Caco-2 (cell line): ENCODE results near the gene DCLRE1C. TPM values are rescaled to one million over a fixed set of nuclear protein-coding genes. Genes with fewer than 3 reads are reported as not detected.
"Not testable (repeated sequence)": the region's sequence is repeated elsewhere in the genome, so short reads cannot be mapped to it uniquely, and the experiment has no call there.

Experiments used
- BruUV-seq: library from RNA; stranded (reverse); fragments of 400-500 nt; replicated peaks from 2 replicates; lab custom pipeline; 2021; lab: Mats Ljungman, UMichigan
- CTCF ChIA-PET: fragments of 300-600 bp; sonication (Branson Sonifier 250); formaldehyde crosslinking; loops from one replicate; lab custom pipeline; 2022; ENCODE audit warnings: antibody characterized with exemption; lab: Charles Lee
- POLR2A ChIA-PET: fragments of 300-600 bp; sonication (Branson Sonifier 250); formaldehyde crosslinking; loops from one replicate; lab custom pipeline; 2022; ENCODE audit warnings: antibody characterized with exemption; lab: Charles Lee
- DNase-seq, 2 experiments: peaks; one replicate each; pipeline versions ENCODE4 v3.0.0 to v3.0.0-alpha.2; 2020 to 2022
- H3K27me3 ChIP-seq: replicated peaks from 2 replicates; pipeline ENCODE4 v1.6.0; 2011; ENCODE audit warnings: low read length; ENCODE audit not compliant: control insufficient read depth, insufficient read depth
- H3K36me3 ChIP-seq: 2 replicates; pipeline ENCODE4 v1.5.1; 2011; ENCODE audit warnings: low read length; ENCODE audit not compliant: control insufficient read depth, insufficient read depth
- H3K4me1 ChIP-seq: fragments of 250-450 bp; sonication (Bioruptor Pico); 2 replicates; pipeline ENCODE4 v1.5.1; 2020; ENCODE audit warnings: mild to moderate bottlenecking
- H3K4me3 ChIP-seq: 2 replicates; pipeline ENCODE4 v1.5.1; 2011; ENCODE audit warnings: low read depth, mild to moderate bottlenecking, control low read depth, low read length
- H3K9me3 ChIP-seq: fragments of 250-450 bp; sonication (Bioruptor Pico); 2 replicates; pipeline ENCODE4 v1.5.1; 2020; ENCODE audit warnings: mild to moderate bottlenecking, moderate library complexity
- H3K27ac Mint-ChIP-seq: one replicate; pipeline ENCODE4 v1.8.0; 2022; ENCODE audit warnings: mixed read lengths; ENCODE audit not compliant: unreplicated experiment
- H3K27me3 Mint-ChIP-seq: one replicate; pipeline ENCODE4 v1.8.0; 2022; ENCODE audit warnings: mixed read lengths; ENCODE audit not compliant: insufficient read depth, unreplicated experiment
- H3K36me3 Mint-ChIP-seq: one replicate; pipeline ENCODE4 v1.8.0; 2022; ENCODE audit warnings: mild to moderate bottlenecking, mixed read lengths; ENCODE audit not compliant: insufficient read depth, unreplicated experiment
- H3K4me1 Mint-ChIP-seq: one replicate; pipeline ENCODE4 v1.8.0; 2022; ENCODE audit warnings: low read depth, mixed read lengths; ENCODE audit not compliant: unreplicated experiment
- H3K4me3 Mint-ChIP-seq: one replicate; pipeline ENCODE4 v1.8.0; 2022; ENCODE audit warnings: mild to moderate bottlenecking, moderate library complexity, mixed read lengths; ENCODE audit not compliant: unreplicated experiment
- H3K9me3 Mint-ChIP-seq: one replicate; pipeline ENCODE4 v1.8.0; 2022; ENCODE audit warnings: mixed read lengths; ENCODE audit not compliant: unreplicated experiment
- CTCF ChIP-seq, 2 experiments: fragments of 200-600 bp in 1 of 2; IDR thresholded peaks; 1 replicate in 1 of 2; 2 replicates in 1 of 2; pipeline versions ENCODE4 v1.5.1 to v1.8.0; 2011 to 2022; ENCODE audit warnings: antibody characterized with exemption in 1 of 2, control low read depth in 1 of 2, inconsistent platforms in 1 of 2, low read depth in 1 of 2, low read length in 1 of 2, mild to moderate bottlenecking in 1 of 2, moderate library complexity in 1 of 2; ENCODE audit not compliant: insufficient read depth in 1 of 2, severe bottlenecking in 1 of 2, unreplicated experiment in 1 of 2
- intact Hi-C: fragments of 100-400 bp; cut with micrococcal nuclease; formaldehyde crosslinking; loops from one replicate; pipeline ENCODE4 v1.10.0; 2022; ENCODE audit not compliant: unreplicated experiment
- total RNA-seq: library from RNA; stranded (reverse); gene quantifications from 2 replicates; pipeline ENCODE4 v1.2.3, GENCODE V29; 2022

DCLRE1C gene
- total RNA-seq, 1 experiment from 2014 or later: 23.7 TPM

- BruUV-seq: no TSS peak
- Mint-ChIP-seq H3K4me1 (no peaks in the 10 kb centered on the region), H3K9me3 (no peaks in the 10 kb centered on the region), H3K27me3 (no peaks in the 10 kb centered on the region), H3K4me3 (no peak overlapping the region), H3K27ac (no peak overlapping the region), H3K36me3 (peaks cover 64% of the 10 kb centered on the region)
- DNase-seq: no peak
- no peak overlapping the region for H3K4me3 ChIP-seq
- ChIA-PET CTCF (interaction anchor here (1.2 kb wide), 1 partner anchor 155 kb away, joined by 4 read pairs; no protein-coding TSS in a partner anchor), POLR2A (no interaction called here)
- H3K9me3 ChIP-seq: no peaks in the 10 kb centered on the region
- peaks cover 6% of the 10 kb centered on the region for H3K36me3 ChIP-seq
- TF ChIP-seq CTCF (IDR thresholded peaks at IDR 0.05; ENCODE audit: insufficient read depth in 1 of 2, low read depth in 1 of 2, low read length in 1 of 2, severe bottlenecking in 1 of 2, unreplicated experiment in 1 of 2): no peak
- no peaks in the 10 kb centered on the region for H3K4me1 ChIP-seq
- H3K27me3 ChIP-seq: no peaks in the 10 kb centered on the region
- intact Hi-C loops: no loop called here
Observed at GRCh38 chr10:14949291-14949690, 4.6 kb downstream of the DCLRE1C start.

GRCh38 chr10:14947268-14947667, 6.6 kb downstream of the DCLRE1C start:
- H3K36me3 Mint-ChIP-seq: peaks cover 66% of the 10 kb centered on the region
- no peak overlapping the region for H3K4me3 Mint-ChIP-seq
- TF ChIP-seq CTCF (IDR thresholded peaks at IDR 0.05; ENCODE audit: insufficient read depth in 1 of 2, low read depth in 1 of 2, low read length in 1 of 2, severe bottlenecking in 1 of 2, unreplicated experiment in 1 of 2): no peak
- Histone ChIP-seq H3K4me3 (no peak overlapping the region), H3K27me3 (no peaks in the 10 kb centered on the region), H3K36me3 (peaks cover 6% of the 10 kb centered on the region), H3K9me3 (no peaks in the 10 kb centered on the region), H3K4me1 (no peaks in the 10 kb centered on the region)
- CTCF ChIA-PET: no interaction called here
- H3K27ac Mint-ChIP-seq: no peak overlapping the region
- intact Hi-C loops: no loop called here
- no peak for DNase-seq
- no peaks in the 10 kb centered on the region for H3K9me3 Mint-ChIP-seq
- no TSS peak for BruUV-seq
- POLR2A ChIA-PET: no interaction called here
- no peaks in the 10 kb centered on the region for H3K4me1 Mint-ChIP-seq
- no peaks in the 10 kb centered on the region for H3K27me3 Mint-ChIP-seq

DNA sequence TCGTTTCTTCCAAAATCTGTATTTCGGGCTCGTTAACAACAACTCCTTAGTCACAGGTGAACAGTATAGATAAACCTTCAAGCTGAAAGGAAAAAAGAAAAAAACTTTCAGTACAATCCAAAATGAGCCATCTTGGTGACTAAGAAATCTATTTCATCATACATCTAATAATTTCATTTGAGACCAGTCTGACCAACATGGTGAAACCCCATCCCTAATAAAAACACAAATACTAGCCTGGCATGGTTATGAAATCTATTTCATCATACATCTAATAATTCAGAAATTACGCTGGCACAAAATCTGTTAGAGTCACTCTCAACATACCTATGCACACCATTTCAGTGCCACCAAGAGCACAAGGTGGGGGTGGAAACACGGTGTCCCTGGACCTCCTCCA, 8.8 kb downstream of the DCLRE1C start:
- Histone ChIP-seq H3K27me3 (no peaks in the 10 kb centered on the region), H3K4me1 (no peaks in the 10 kb centered on the region), H3K4me3 (no peak overlapping the region), H3K36me3 (peaks cover 6% of the 10 kb centered on the region), H3K9me3 (no peaks in the 10 kb centered on the region)
- intact Hi-C loops: no loop called here
- H3K9me3 Mint-ChIP-seq: no peaks in the 10 kb centered on the region
- BruUV-seq: no TSS peak
- POLR2A ChIA-PET: no interaction called here
- H3K27me3 Mint-ChIP-seq: no peaks in the 10 kb centered on the region
- CTCF ChIA-PET: interaction anchor here (0.6 kb wide), 1 partner anchor 317 kb away, joined by 8 read pairs; no protein-coding TSS in a partner anchor
- H3K27ac Mint-ChIP-seq: no peak overlapping the region
- no peaks in the 10 kb centered on the region for H3K4me1 Mint-ChIP-seq
- no peak for DNase-seq
- no peak overlapping the region for H3K4me3 Mint-ChIP-seq
- peaks cover 75% of the 10 kb centered on the region for H3K36me3 Mint-ChIP-seq
- TF ChIP-seq CTCF (IDR thresholded peaks at IDR 0.05; ENCODE audit: insufficient read depth in 1 of 2, low read depth in 1 of 2, low read length in 1 of 2, severe bottlenecking in 1 of 2, unreplicated experiment in 1 of 2): no peak

DNA sequence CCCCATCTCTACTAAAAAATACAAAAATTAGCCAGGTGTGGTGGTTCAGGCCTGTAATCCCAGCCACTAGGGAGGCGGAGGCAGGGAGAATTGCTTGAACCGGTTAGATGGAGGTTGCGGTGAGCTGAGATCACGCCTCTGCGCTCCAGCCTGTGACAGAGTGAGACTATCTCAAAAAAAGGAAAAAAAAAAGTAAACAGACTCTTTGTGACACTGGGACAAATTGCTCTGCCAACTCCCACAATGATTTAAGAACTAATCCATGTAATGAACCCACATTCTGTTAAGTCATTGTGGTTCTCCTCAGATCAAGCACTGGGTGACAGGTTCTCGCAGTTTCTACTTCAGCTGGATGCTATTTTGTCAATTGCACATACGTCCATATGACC, 11.0 kb downstream of the DCLRE1C start:
- H3K27me3 Mint-ChIP-seq, DNase-seq, H3K36me3 ChIP-seq, H3K27ac Mint-ChIP-seq, BruUV-seq, intact Hi-C loops, H3K4me3 ChIP-seq, H3K4me1 Mint-ChIP-seq, POLR2A ChIA-PET, H3K4me3 Mint-ChIP-seq, H3K9me3 Mint-ChIP-seq, H3K27me3 ChIP-seq, H3K4me1 ChIP-seq, H3K9me3 ChIP-seq: not testable (repeated sequence)
- H3K36me3 Mint-ChIP-seq: peaks cover 74% of the 10 kb centered on the region
- CTCF ChIA-PET: interaction anchor here (0.6 kb wide), 1 partner anchor 682 kb away, joined by 3 read pairs; no protein-coding TSS in a partner anchor

- H3K9me3 ChIP-seq, H3K4me1 Mint-ChIP-seq, H3K27me3 ChIP-seq, H3K36me3 ChIP-seq, BruUV-seq, H3K9me3 Mint-ChIP-seq, H3K4me3 ChIP-seq, H3K27me3 Mint-ChIP-seq, intact Hi-C loops, POLR2A ChIA-PET, H3K27ac Mint-ChIP-seq, H3K4me3 Mint-ChIP-seq, CTCF ChIA-PET, DNase-seq, H3K4me1 ChIP-seq: not testable (repeated sequence)
- peaks cover 71% of the 10 kb centered on the region for H3K36me3 Mint-ChIP-seq
Observed at GRCh38 chr10:14942147-14942949, 11.5 kb downstream of the DCLRE1C start.
